HepG2 (cell line): ENCODE measurements around the gene SGCE. TPM values are rescaled to one million over a fixed set of nuclear protein-coding genes. Genes with fewer than 3 reads are reported as not detected.

Experiments used
- ARNT ChIP-seq: fragments of 450-650 bp; IDR thresholded peaks from 2 replicates; pipeline ENCODE4 v1.6.1; 2017
- HOXD1 ChIP-seq: sonication (generic); formaldehyde crosslinking; IDR thresholded peaks from 2 replicates; pipeline ENCODE4 v1.5.0; 2020; ENCODE audit warnings: missing genetic modification reagents
- KDM5A ChIP-seq: fragments of 200-600 bp; sonication (generic); IDR thresholded peaks from 2 replicates; pipeline ENCODE4 v1.7.0; 2018; ENCODE audit warnings: antibody characterized with exemption, mild to moderate bottlenecking, low read length, borderline replicate concordance
- NR2F6 ChIP-seq, 2 experiments: IDR thresholded peaks; 2 replicates each; pipeline ENCODE4 v1.6.1; 2016; ENCODE audit warnings: antibody characterized with exemption in 1 of 2, mild to moderate bottlenecking in 1 of 2
- PAX8 ChIP-seq: sonication (generic); formaldehyde crosslinking; IDR thresholded peaks from 2 replicates; pipeline ENCODE4 v1.8.0; 2022; ENCODE audit warnings: mild to moderate bottlenecking, missing genetic modification reagents, borderline replicate concordance
- PCBP2 ChIP-seq: fragments of 200-400 bp; formaldehyde crosslinking; optimal IDR thresholded peaks from 2 replicates; pipeline ENCODE3; 2018; ENCODE audit warnings: low read length, low read depth; ENCODE audit not compliant: poor library complexity, severe bottlenecking
- SNAPC2 ChIP-seq: sonication (generic); formaldehyde crosslinking; IDR thresholded peaks from 2 replicates; pipeline ENCODE4 v1.8.1; 2022; ENCODE audit warnings: mild to moderate bottlenecking, missing genetic modification reagents
- ZBTB42 ChIP-seq: sonication (generic); formaldehyde crosslinking; IDR thresholded peaks from 2 replicates; pipeline ENCODE4 v1.5.0; 2020; ENCODE audit warnings: mild to moderate bottlenecking, missing genetic modification reagents
- ZNF264 ChIP-seq: sonication (generic); formaldehyde crosslinking; IDR thresholded peaks from 2 replicates; pipeline ENCODE4 v1.4.0; 2020; ENCODE audit warnings: missing genetic modification reagents
- ZNF546 ChIP-seq: sonication (generic); formaldehyde crosslinking; conservative IDR thresholded peaks from 2 replicates; pipeline ENCODE4 v1.8.1; 2023; ENCODE audit warnings: mild to moderate bottlenecking, missing genetic modification reagents
- ZNF564 ChIP-seq: sonication (generic); formaldehyde crosslinking; IDR thresholded peaks from 2 replicates; pipeline ENCODE4 v1.8.1; 2023; ENCODE audit warnings: mild to moderate bottlenecking, missing genetic modification reagents
- ZNF605 ChIP-seq: sonication (generic); formaldehyde crosslinking; IDR thresholded peaks from 2 replicates; pipeline ENCODE4 v1.8.0; 2022; ENCODE audit warnings: mild to moderate bottlenecking, missing genetic modification reagents
- ZNF607 ChIP-seq: sonication (generic); formaldehyde crosslinking; IDR thresholded peaks from 2 replicates; pipeline ENCODE4 v1.5.1; 2020; ENCODE audit warnings: missing genetic modification reagents, mild to moderate bottlenecking, borderline replicate concordance
- ZNF615 ChIP-seq: sonication (generic); formaldehyde crosslinking; IDR thresholded peaks from 2 replicates; pipeline ENCODE4 v1.5.0; 2020; ENCODE audit warnings: mild to moderate bottlenecking, missing genetic modification reagents, borderline replicate concordance
- polyA plus RNA-seq, 8 experiments: library from polyadenylated mRNA; depleted of rRNA in 3 of 8; stranded (reverse) in 7 of 8; unstranded in 1 of 8; fragments of >200 nt; fragmentation: Illumina TruSeq in 4 of 8; extraction: Trizol in 4 of 8; gene quantifications; 2 replicates each; pipeline versions ENCODE4 v1.2.1 to v1.2.3, GENCODE V29; 2011 to 2016; ENCODE audit warnings: low read depth in 4 of 8, missing spikeins in 1 of 8, mixed read lengths in 1 of 8; ENCODE audit not compliant: insufficient read depth in 1 of 8
- total RNA-seq, 5 experiments: library from RNA; depleted of rRNA; stranded (reverse); fragments of >200 nt; fragmentation: Illumina TruSeq; extraction: Trizol; gene quantifications; 2 replicates each; pipeline ENCODE4 v1.2.3, GENCODE V29; 2016; ENCODE audit warnings: low read depth in 1 of 5
- TF ChIP-seq, protein P1 (sequence below), 2 experiments: fragments of 450-650 bp in 1 of 2; sonication (generic) in 1 of 2; formaldehyde crosslinking; IDR thresholded peaks; 2 replicates each; pipeline versions ENCODE4 v1.5.0 to v1.8.0; 2020 to 2022; ENCODE audit warnings: mild to moderate bottlenecking in 1 of 2, missing genetic modification reagents in 1 of 2
- TF ChIP-seq, protein P2 (sequence below): IDR thresholded peaks from 2 replicates; pipeline ENCODE4 v1.6.1; 2016
- TF ChIP-seq, protein P3 (sequence below): IDR thresholded peaks from 2 replicates; pipeline ENCODE4 v1.6.1; 2016; ENCODE audit warnings: low read depth, missing genetic modification reagents, missing compliant biosample characterization
- TF ChIP-seq, protein P4 (sequence below): sonication (generic); formaldehyde crosslinking; IDR thresholded peaks from 2 replicates; pipeline ENCODE4 v1.4.0; 2020; ENCODE audit warnings: missing genetic modification reagents
- TF ChIP-seq, protein P5 (sequence below): sonication (generic); formaldehyde crosslinking; IDR thresholded peaks from 2 replicates; pipeline ENCODE4 v1.5.0; 2020; ENCODE audit warnings: missing genetic modification reagents

The SGCE gene
- total and polyA plus RNA-seq, 2 of the 13 experiments (the other 11 are each of a cell fraction or from before 2014, with no cell fraction given): 52.3 to 71.1 TPM

DNA sequence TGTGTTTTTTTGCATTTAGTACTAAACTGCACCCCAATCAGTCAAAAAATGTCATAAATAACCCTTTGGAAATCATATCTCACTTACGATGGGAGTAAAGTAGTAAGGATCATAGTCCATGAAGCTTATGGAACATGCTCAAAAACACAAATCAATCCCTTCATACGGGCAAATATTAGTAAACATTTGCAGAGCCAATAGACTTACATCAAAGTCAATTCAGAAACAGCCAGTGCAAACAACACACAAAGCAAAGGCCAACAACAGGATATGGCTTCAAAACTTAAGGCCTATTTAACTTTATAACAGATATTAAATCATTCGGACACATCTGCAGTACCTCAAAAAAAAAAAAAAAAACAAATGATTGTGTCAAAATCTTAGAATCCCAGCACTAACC lies 32.1 kb downstream of the SGCE start (continued):
- TF ChIP-seq ZNF264 (no peak), PCBP2 (no peak), HOXD1 (CRISPR knock-in tag) (peak; percentile 83; the same call in 1 of the 2 replicates), ZNF615 (no peak), ZNF546 (CRISPR knock-in tag) (no peak), NR2F6 (IDR thresholded peaks at IDR 0.05) (peak; percentile 76), NR2F6 (CRISPR knock-in tag; IDR thresholded peaks at IDR 0.05) (peak; percentile 64), ZNF564 (CRISPR knock-in tag) (no peak), ZNF605 (CRISPR knock-in tag) (no peak), ZNF607 (CRISPR knock-in tag) (no peak), ARNT (no peak), ZBTB42 (no peak), KDM5A (no peak), PAX8 (CRISPR knock-in tag) (no peak), SNAPC2 (peak; percentile 67; the same call in 1 of the 2 replicates)
- TF ChIP-seq, protein P1, sequence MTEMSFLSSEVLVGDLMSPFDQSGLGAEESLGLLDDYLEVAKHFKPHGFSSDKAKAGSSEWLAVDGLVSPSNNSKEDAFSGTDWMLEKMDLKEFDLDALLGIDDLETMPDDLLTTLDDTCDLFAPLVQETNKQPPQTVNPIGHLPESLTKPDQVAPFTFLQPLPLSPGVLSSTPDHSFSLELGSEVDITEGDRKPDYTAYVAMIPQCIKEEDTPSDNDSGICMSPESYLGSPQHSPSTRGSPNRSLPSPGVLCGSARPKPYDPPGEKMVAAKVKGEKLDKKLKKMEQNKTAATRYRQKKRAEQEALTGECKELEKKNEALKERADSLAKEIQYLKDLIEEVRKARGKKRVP (CRISPR knock-in tag; IDR thresholded peaks at IDR 0.05): peak in 1 of 2 experiments; percentile 57; a peak in 1 of 4 replicates
- TF ChIP-seq, protein P2, sequence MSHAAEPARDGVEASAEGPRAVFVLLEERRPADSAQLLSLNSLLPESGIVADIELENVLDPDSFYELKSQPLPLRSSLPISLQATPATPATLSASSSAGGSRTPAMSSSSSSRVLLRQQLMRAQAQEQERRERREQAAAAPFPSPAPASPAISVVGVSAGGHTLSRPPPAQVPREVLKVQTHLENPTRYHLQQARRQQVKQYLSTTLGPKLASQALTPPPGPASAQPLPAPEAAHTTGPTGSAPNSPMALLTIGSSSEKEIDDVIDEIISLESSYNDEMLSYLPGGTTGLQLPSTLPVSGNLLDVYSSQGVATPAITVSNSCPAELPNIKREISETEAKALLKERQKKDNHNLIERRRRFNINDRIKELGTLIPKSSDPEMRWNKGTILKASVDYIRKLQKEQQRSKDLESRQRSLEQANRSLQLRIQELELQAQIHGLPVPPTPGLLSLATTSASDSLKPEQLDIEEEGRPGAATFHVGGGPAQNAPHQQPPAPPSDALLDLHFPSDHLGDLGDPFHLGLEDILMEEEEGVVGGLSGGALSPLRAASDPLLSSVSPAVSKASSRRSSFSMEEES: 0 out of 2 replicates have a peak, but pooled peaks have one; percentile 42
- TF ChIP-seq, protein P3, sequence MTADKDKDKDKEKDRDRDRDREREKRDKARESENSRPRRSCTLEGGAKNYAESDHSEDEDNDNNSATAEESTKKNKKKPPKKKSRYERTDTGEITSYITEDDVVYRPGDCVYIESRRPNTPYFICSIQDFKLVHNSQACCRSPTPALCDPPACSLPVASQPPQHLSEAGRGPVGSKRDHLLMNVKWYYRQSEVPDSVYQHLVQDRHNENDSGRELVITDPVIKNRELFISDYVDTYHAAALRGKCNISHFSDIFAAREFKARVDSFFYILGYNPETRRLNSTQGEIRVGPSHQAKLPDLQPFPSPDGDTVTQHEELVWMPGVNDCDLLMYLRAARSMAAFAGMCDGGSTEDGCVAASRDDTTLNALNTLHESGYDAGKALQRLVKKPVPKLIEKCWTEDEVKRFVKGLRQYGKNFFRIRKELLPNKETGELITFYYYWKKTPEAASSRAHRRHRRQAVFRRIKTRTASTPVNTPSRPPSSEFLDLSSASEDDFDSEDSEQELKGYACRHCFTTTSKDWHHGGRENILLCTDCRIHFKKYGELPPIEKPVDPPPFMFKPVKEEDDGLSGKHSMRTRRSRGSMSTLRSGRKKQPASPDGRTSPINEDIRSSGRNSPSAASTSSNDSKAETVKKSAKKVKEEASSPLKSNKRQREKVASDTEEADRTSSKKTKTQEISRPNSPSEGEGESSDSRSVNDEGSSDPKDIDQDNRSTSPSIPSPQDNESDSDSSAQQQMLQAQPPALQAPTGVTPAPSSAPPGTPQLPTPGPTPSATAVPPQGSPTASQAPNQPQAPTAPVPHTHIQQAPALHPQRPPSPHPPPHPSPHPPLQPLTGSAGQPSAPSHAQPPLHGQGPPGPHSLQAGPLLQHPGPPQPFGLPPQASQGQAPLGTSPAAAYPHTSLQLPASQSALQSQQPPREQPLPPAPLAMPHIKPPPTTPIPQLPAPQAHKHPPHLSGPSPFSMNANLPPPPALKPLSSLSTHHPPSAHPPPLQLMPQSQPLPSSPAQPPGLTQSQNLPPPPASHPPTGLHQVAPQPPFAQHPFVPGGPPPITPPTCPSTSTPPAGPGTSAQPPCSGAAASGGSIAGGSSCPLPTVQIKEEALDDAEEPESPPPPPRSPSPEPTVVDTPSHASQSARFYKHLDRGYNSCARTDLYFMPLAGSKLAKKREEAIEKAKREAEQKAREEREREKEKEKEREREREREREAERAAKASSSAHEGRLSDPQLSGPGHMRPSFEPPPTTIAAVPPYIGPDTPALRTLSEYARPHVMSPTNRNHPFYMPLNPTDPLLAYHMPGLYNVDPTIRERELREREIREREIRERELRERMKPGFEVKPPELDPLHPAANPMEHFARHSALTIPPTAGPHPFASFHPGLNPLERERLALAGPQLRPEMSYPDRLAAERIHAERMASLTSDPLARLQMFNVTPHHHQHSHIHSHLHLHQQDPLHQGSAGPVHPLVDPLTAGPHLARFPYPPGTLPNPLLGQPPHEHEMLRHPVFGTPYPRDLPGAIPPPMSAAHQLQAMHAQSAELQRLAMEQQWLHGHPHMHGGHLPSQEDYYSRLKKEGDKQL (CRISPR knock-in tag): peak; percentile 84
- TF ChIP-seq, protein P4, sequence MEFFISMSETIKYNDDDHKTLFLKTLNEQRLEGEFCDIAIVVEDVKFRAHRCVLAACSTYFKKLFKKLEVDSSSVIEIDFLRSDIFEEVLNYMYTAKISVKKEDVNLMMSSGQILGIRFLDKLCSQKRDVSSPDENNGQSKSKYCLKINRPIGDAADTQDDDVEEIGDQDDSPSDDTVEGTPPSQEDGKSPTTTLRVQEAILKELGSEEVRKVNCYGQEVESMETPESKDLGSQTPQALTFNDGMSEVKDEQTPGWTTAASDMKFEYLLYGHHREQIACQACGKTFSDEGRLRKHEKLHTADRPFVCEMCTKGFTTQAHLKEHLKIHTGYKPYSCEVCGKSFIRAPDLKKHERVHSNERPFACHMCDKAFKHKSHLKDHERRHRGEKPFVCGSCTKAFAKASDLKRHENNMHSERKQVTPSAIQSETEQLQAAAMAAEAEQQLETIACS (CRISPR knock-in tag): no peak
- TF ChIP-seq, protein P5, sequence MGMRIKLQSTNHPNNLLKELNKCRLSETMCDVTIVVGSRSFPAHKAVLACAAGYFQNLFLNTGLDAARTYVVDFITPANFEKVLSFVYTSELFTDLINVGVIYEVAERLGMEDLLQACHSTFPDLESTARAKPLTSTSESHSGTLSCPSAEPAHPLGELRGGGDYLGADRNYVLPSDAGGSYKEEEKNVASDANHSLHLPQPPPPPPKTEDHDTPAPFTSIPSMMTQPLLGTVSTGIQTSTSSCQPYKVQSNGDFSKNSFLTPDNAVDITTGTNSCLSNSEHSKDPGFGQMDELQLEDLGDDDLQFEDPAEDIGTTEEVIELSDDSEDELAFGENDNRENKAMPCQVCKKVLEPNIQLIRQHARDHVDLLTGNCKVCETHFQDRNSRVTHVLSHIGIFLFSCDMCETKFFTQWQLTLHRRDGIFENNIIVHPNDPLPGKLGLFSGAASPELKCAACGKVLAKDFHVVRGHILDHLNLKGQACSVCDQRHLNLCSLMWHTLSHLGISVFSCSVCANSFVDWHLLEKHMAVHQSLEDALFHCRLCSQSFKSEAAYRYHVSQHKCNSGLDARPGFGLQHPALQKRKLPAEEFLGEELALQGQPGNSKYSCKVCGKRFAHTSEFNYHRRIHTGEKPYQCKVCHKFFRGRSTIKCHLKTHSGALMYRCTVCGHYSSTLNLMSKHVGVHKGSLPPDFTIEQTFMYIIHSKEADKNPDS (CRISPR knock-in tag): no peak
